Measurements from ENCODE around the gene XYLT1. TPM values are rescaled to one million over a fixed set of nuclear protein-coding genes. Genes with fewer than 3 reads are reported as not detected.

The XYLT1 gene
- total and polyA plus RNA-seq, 2 of the 4 experiments (the other 2 are of a cell fraction): 9.0 to 12.7 TPM

DNA sequence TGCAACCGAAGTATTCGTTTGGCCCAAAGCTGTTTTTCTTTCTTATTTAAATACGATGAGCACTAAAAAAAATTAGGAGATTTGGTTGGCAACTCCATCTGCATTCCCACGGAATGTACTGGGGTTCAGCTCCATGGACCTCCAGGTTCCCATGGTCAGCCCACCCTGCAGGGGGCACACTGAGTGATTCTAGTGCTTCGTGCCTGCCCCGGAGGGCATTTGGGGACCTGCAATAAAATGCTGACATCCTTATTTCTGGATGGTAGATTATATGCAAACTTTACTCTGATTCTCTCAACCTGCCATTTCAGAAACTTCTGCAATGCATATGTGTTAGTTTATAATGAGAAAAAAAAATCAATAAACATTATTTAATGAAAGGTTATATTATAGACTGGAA, 339.4 kb downstream of the XYLT1 start:
- Histone ChIP-seq H2AFZ (replicated peaks; ENCODE audit: low read length, poor library complexity) (no peak overlapping the region), H3K23ac (ENCODE audit: low read depth, low read length) (no peak overlapping the region), H3K79me1 (ENCODE audit: low read depth in 1 of 2, low read length in 2 of 2) (no peaks in the 10 kb centered on the region; a peak in 1 of 4 replicates), H2BK5ac (ENCODE audit: low read depth, low read length, poor library complexity, severe bottlenecking) (no peak overlapping the region), H3K36me3 (ENCODE audit: control insufficient read depth, insufficient read depth, low read length) (peaks cover 4% of the 10 kb centered on the region), H4K20me1 (ENCODE audit: insufficient read depth, low read length) (no peaks in the 10 kb centered on the region), H3K27me3 (ENCODE audit: control insufficient read depth, insufficient read depth, low read length) (no peaks in the 10 kb centered on the region), H3K4me1 (ENCODE audit: control insufficient read depth, insufficient read depth, low read length) (no peaks in the 10 kb centered on the region), H3K4me3 (ENCODE audit: insufficient read depth, low read depth, low read length) (no peak overlapping the region), H3K4ac (ENCODE audit: low read depth, low read length) (no peak overlapping the region), H4K8ac (ENCODE audit: low read depth in 2 of 2, low read length in 2 of 2) (no peak overlapping the region), H2BK20ac (ENCODE audit: low read depth, low read length) (no peak overlapping the region), H3K18ac (ENCODE audit: low read depth, low read length) (no peak overlapping the region), H4K5ac (ENCODE audit: low read depth, low read length) (no peak overlapping the region), H2AK9ac (replicated peaks; ENCODE audit: low read depth, low read length, poor library complexity) (no peak overlapping the region), H2BK15ac (ENCODE audit: low read depth, low read length) (no peak overlapping the region), H3K9ac (ENCODE audit: low read depth, low read length) (no peak overlapping the region), H3K4me2 (ENCODE audit: low read depth, low read length) (no peak overlapping the region), H3K9me1 (ENCODE audit: insufficient read depth, low read length) (peaks cover 6% of the 10 kb centered on the region; the same call in 1 of the 2 replicates), H3K27ac (ENCODE audit: insufficient read depth, low read length) (no peak overlapping the region), H2AK5ac (ENCODE audit: low read depth, low read length) (no peak overlapping the region), H3K14ac (replicated peaks; ENCODE audit: low read depth, low read length) (no peak overlapping the region), H3K9me3 (ENCODE audit: control insufficient read depth, insufficient read depth, low read length) (no peaks in the 10 kb centered on the region), H4K91ac (ENCODE audit: insufficient read depth, low read depth, low read length) (no peak overlapping the region), H3K56ac (ENCODE audit: extremely low read depth, insufficient read depth, low read length) (no peak overlapping the region), H2BK120ac (ENCODE audit: low read depth, low read length) (no peak overlapping the region)
- WGBS, 2 experiments (ENCODE audit: extremely low coverage in 2 of 2, insufficient read length in 1 of 2): 100% methylated on average over 1 of the region's 6 CpGs; no CpG with 5 or more reads in 1 of the 2 experiments
- no TSS peak for BruUV-seq (replicated peaks)
- ChIA-PET POLR2A (ENCODE audit: unreplicated experiment) (no interaction called here), CTCF (no interaction called here)
- DNase-seq (no peak), ATAC-seq (ENCODE audit: low read depth) (no peak)
- in situ Hi-C loops (cut with MboI; ENCODE audit: low sequenced_read_pairs) (no loop called here), intact Hi-C loops (cut with micrococcal nuclease) (loop anchor here (2.0 kb wide), 1 partner anchor 19 kb away; no protein-coding TSS in a partner anchor), dilution Hi-C loops (cut with HindIII; ENCODE audit: low sequenced_read_pairs, unreplicated experiment) (no loop called here)
- no peak for TF ChIP-seq MXI1 (IDR thresholded peaks at IDR 0.05; ENCODE audit: borderline replicate concordance, low read depth, low read length)
- peak; percentile 31 for TF ChIP-seq MAFK (IDR thresholded peaks at IDR 0.05; ENCODE audit: low read depth, low read length)
